Neural crest cell (in vitro differentiated cells): Measurements from ENCODE around the gene STT3B. TPM values are rescaled to one million over a fixed set of nuclear protein-coding genes. Genes with fewer than 3 reads are reported as not detected.

Experiments used
- DNase-seq: peaks from one replicate; pipeline ENCODE4 v3.0.0; 2021; ENCODE audit warnings: low read depth, mixed read lengths, low spot score
- H3K27ac Mint-ChIP-seq: one replicate; pipeline ENCODE4 v1.8.0; 2021; ENCODE audit warnings: mild to moderate bottlenecking, mixed read lengths; ENCODE audit not compliant: unreplicated experiment
- H3K27me3 Mint-ChIP-seq: 2 replicates; pipeline ENCODE4 v1.8.0; 2021; ENCODE audit warnings: low read depth, mild to moderate bottlenecking, mixed read lengths
- H3K36me3 Mint-ChIP-seq: 2 replicates; pipeline ENCODE4 v1.8.0; 2021; ENCODE audit warnings: low read depth, mild to moderate bottlenecking, mixed read lengths
- H3K4me1 Mint-ChIP-seq: 2 replicates; pipeline ENCODE4 v1.8.0; 2021; ENCODE audit warnings: mixed read lengths
- H3K4me3 Mint-ChIP-seq: one replicate; pipeline ENCODE4 v1.8.0; 2021; ENCODE audit warnings: mild to moderate bottlenecking, mixed read lengths
- H3K9me3 Mint-ChIP-seq: 2 replicates; pipeline ENCODE4 v1.8.0; 2021; ENCODE audit warnings: mixed read lengths
- total RNA-seq: library from RNA; stranded (reverse); gene quantifications from 2 replicates; pipeline ENCODE4 v1.2.1, GENCODE V29; 2021
- TF ChIP-seq, protein P1 (sequence below): fragments of 200-600 bp; sonication (generic); conservative IDR thresholded peaks from 2 replicates; pipeline ENCODE4 v1.5.0; 2021; ENCODE audit warnings: antibody characterized with exemption, mild to moderate bottlenecking

The STT3B gene
- total RNA-seq, 1 donor from 2014 or later = 116 TPM

DNA sequence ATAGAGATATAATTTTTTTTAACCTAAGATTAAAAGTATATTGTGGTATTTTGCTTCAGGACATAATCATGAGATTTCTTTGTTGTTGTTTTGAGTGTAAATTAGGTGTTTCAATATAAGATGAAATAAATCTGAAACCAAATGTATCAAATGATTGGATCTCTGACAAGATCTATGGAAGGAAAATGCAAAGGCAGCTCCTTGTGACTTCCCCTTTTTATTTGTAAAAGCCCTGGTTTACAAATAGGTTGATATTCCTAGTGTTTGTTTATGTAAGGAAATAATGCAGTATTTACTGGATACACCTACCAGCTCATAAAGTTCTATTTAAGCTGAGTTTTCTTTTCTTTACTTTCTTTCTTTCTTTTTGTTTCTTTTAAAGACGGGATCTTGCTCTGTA is 35.9 kb downstream of the STT3B start:
- Mint-ChIP-seq H3K27ac (no peak overlapping the region), H3K4me1 (peaks cover 28% of the 10 kb centered on the region), H3K27me3 (no peaks in the 10 kb centered on the region), H3K4me3 (no peak overlapping the region), H3K36me3 (no peaks in the 10 kb centered on the region), H3K9me3 (no peaks in the 10 kb centered on the region)
- TF ChIP-seq, protein P1, sequence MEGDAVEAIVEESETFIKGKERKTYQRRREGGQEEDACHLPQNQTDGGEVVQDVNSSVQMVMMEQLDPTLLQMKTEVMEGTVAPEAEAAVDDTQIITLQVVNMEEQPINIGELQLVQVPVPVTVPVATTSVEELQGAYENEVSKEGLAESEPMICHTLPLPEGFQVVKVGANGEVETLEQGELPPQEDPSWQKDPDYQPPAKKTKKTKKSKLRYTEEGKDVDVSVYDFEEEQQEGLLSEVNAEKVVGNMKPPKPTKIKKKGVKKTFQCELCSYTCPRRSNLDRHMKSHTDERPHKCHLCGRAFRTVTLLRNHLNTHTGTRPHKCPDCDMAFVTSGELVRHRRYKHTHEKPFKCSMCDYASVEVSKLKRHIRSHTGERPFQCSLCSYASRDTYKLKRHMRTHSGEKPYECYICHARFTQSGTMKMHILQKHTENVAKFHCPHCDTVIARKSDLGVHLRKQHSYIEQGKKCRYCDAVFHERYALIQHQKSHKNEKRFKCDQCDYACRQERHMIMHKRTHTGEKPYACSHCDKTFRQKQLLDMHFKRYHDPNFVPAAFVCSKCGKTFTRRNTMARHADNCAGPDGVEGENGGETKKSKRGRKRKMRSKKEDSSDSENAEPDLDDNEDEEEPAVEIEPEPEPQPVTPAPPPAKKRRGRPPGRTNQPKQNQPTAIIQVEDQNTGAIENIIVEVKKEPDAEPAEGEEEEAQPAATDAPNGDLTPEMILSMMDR = no peak
- no peak for DNase-seq

DNA sequence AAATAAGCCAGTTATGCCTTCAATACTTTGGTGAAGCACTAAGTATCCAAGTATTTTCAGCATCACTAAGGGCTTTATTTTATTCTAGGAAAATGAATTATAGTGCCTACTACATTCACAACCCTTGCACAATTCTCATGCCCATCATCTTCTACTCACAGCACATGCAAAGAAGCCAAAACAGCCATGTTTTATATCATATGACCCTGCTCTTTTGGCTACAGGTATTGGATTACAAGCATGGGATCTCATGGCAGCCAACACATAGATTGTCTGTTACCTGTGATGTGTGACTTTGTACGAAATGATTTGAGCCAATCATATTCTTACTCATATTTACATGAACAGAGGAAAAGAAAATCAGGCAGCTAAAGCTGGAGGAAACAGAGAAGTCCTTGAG is 38.6 kb downstream of the STT3B start:
- Mint-ChIP-seq H3K4me3 (no peak overlapping the region), H3K36me3 (no peaks in the 10 kb centered on the region), H3K4me1 (peaks cover 25% of the 10 kb centered on the region), H3K27ac (no peak overlapping the region), H3K9me3 (no peaks in the 10 kb centered on the region), H3K27me3 (no peaks in the 10 kb centered on the region)
- DNase-seq = no peak
- TF ChIP-seq, protein P1 = no peak

DNA sequence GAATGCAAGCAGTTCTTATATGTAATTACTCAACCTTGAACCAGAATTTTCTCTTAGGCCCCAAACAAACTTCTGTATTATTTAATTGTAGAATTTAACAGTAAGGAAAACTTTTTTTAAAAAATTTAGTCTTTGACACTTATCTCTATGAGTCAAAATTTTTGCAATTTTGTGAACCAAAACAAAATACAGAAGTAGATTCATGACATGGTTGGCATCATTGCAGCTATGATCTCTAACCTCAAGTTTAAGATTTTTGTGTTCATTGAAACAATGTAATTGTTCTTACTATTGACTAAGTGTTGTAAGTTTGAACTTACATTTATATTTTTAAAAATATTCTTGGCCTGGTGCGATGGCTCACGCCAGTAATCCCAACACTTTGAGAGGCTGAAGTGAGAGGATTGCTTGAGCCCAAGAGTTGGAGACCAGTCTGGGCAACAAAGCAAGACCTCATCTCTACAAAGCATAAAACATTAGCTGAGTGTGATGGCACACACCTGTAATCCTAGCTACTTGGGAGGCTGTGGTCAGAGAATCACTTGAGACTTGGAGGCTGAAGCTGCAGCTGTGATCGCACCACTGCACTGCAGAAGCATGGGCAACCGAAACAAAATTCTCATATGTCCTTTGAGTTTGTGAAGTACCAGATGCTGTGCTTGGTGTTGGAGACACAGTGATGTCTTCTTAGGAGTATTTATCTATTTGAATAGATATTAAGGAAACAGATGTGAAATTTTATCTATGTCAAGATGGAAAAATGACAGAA is 39.7 kb downstream of the STT3B start:
- peaks cover 17% of the 10 kb centered on the region for H3K4me1 Mint-ChIP-seq
- no peaks in the 10 kb centered on the region for H3K27me3 Mint-ChIP-seq
- DNase-seq = no peak
- TF ChIP-seq, protein P1 = no peak
- H3K27ac Mint-ChIP-seq = no peak overlapping the region
- H3K9me3 Mint-ChIP-seq = no peaks in the 10 kb centered on the region
- H3K4me3 Mint-ChIP-seq = no peak overlapping the region
- H3K36me3 Mint-ChIP-seq = no peaks in the 10 kb centered on the region

DNA sequence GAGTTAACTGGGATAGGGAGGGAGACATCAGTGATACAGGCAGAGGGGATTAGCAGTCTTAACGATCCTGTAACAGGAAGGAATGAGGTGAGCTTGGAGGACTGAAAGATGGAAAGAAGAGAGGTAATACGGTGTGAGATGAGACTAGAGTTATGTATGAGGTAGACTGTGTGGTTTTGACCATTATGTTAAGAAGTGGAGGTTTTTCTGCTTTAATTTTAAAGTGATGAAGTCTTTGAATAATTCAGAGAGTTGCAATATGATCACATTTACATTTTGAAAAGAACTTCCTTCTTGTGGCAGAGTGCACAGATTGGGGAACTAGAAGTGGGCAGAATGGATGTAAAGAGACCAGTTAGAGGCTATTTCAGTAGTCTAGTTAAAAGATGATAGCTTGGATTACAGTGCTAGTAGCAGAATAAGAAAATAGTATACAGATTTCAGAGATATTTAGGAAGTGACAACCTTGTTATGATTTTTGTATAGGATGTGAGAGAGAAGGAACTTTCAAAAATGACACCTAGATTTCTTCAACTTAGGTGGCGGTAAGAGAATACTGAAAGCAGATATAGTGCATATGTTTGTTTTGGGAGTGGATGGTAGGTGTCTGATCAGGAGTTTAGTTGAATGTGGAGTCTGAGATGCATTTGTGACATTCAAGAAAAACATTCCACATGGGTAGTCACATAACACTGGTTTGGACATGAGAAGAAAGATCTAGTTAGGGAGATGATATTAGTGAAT is 40.5 kb downstream of the STT3B start:
- no peak overlapping the region for H3K4me3 Mint-ChIP-seq
- H3K36me3 Mint-ChIP-seq = peaks cover 2% of the 10 kb centered on the region
- TF ChIP-seq, protein P1 = no peak
- H3K27me3 Mint-ChIP-seq = no peaks in the 10 kb centered on the region
- H3K9me3 Mint-ChIP-seq = no peaks in the 10 kb centered on the region
- H3K4me1 Mint-ChIP-seq = peaks cover 20% of the 10 kb centered on the region
- H3K27ac Mint-ChIP-seq = no peak overlapping the region
- no peak for DNase-seq

DNA sequence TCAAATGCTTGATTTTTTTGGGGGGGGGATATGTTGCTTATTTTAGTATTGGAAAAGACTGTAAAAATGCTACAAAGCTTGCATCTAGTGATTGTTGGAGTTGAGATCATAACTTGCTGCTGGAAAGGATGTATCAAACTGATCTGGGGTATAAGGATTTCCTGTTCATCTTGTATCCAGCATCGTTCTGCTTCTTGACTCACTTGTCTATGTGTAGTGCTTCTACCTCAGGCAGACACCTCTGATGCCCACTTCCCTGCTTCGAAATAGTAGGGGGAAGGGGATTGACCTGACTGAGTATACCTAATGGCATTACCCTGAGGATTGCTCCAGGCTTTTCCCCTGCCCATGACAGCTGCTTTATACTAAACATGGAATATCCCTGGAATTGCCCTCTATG is 42.7 kb downstream of the STT3B start:
- H3K4me3 Mint-ChIP-seq = no peak overlapping the region
- no peaks in the 10 kb centered on the region for H3K27me3 Mint-ChIP-seq
- no peak for DNase-seq
- peaks cover 34% of the 10 kb centered on the region for H3K4me1 Mint-ChIP-seq
- no peak overlapping the region for H3K27ac Mint-ChIP-seq
- TF ChIP-seq, protein P1 = no peak
- peaks cover 8% of the 10 kb centered on the region for H3K36me3 Mint-ChIP-seq
- no peaks in the 10 kb centered on the region for H3K9me3 Mint-ChIP-seq
